HepG2 (cell line): Measurements from ENCODE around the gene NPTXR. TPM values are rescaled to one million over a fixed set of nuclear protein-coding genes. Genes with fewer than 3 reads are reported as not detected.
A peak's percentile ranks its signal among the peaks of the same experiment; 100 is the strongest.

Experiments used
- GFI1 ChIP-seq: sonication (generic); formaldehyde crosslinking; IDR thresholded peaks from 2 replicates; pipeline ENCODE4 v1.5.0; 2020; ENCODE audit warnings: missing genetic modification reagents, mild to moderate bottlenecking, borderline replicate concordance
- MLLT10 ChIP-seq: sonication (generic); formaldehyde crosslinking; IDR thresholded peaks from 2 replicates; pipeline ENCODE4 v1.4.0; 2020; ENCODE audit warnings: missing genetic modification reagents
- REPIN1 ChIP-seq: sonication (generic); formaldehyde crosslinking; IDR thresholded peaks from 2 replicates; pipeline ENCODE4 v1.8.0; 2022; ENCODE audit warnings: missing genetic modification reagents, low read depth, mild to moderate bottlenecking, borderline replicate concordance
- SMAD9 ChIP-seq: sonication (generic); formaldehyde crosslinking; IDR thresholded peaks from 2 replicates; pipeline ENCODE4 v1.5.1; 2020; ENCODE audit warnings: mild to moderate bottlenecking, missing genetic modification reagents
- ZBTB7B ChIP-seq: sonication (generic); formaldehyde crosslinking; IDR thresholded peaks from 2 replicates; pipeline ENCODE4 v1.4.0; 2020; ENCODE audit warnings: missing genetic modification reagents
- ZEB1 ChIP-seq: IDR thresholded peaks from 2 replicates; pipeline ENCODE4 v1.6.1; 2012; ENCODE audit warnings: mild to moderate bottlenecking, low read depth, inconsistent platforms; ENCODE audit not compliant: insufficient replicate concordance
- ZNF775 ChIP-seq: sonication (generic); formaldehyde crosslinking; IDR thresholded peaks from 2 replicates; pipeline ENCODE4 v1.4.0; 2020; ENCODE audit warnings: missing genetic modification reagents, mild to moderate bottlenecking, moderate library complexity, borderline replicate concordance
- ZZZ3 ChIP-seq: sonication (generic); formaldehyde crosslinking; IDR thresholded peaks from 2 replicates; pipeline ENCODE4 v1.4.0; 2020; ENCODE audit warnings: missing genetic modification reagents, mild to moderate bottlenecking, borderline replicate concordance
- polyA plus RNA-seq, 8 experiments: library from polyadenylated mRNA; depleted of rRNA in 3 of 8; stranded (reverse) in 7 of 8; unstranded in 1 of 8; fragments of >200 nt; fragmentation: Illumina TruSeq in 4 of 8; extraction: Trizol in 4 of 8; gene quantifications; 2 replicates each; pipeline versions ENCODE4 v1.2.1 to v1.2.3, GENCODE V29; 2011 to 2016; ENCODE audit warnings: low read depth in 4 of 8, missing spikeins in 1 of 8, mixed read lengths in 1 of 8; ENCODE audit not compliant: insufficient read depth in 1 of 8
- total RNA-seq, 5 experiments: library from RNA; depleted of rRNA; stranded (reverse); fragments of >200 nt; fragmentation: Illumina TruSeq; extraction: Trizol; gene quantifications; 2 replicates each; pipeline ENCODE4 v1.2.3, GENCODE V29; 2016; ENCODE audit warnings: low read depth in 1 of 5
- TF ChIP-seq, protein P1 (sequence below): sonication (generic); formaldehyde crosslinking; IDR thresholded peaks from 2 replicates; pipeline ENCODE4 v1.5.0; 2020; ENCODE audit warnings: mild to moderate bottlenecking, missing genetic modification reagents
- TF ChIP-seq, protein P2 (sequence below): IDR thresholded peaks from 2 replicates; pipeline ENCODE4 v1.4.0; 2020; ENCODE audit warnings: mild to moderate bottlenecking, missing genetic modification reagents
- TF ChIP-seq, protein P3 (sequence below): sonication (generic); formaldehyde crosslinking; conservative IDR thresholded peaks from 2 replicates; pipeline ENCODE4 v1.4.0; 2020; ENCODE audit warnings: missing genetic modification reagents

The NPTXR gene
- total and polyA plus RNA-seq, 2 of the 13 experiments (the other 11 are each of a cell fraction or from before 2014, with no cell fraction given), result 2.6 to 4.8 TPM

DNA sequence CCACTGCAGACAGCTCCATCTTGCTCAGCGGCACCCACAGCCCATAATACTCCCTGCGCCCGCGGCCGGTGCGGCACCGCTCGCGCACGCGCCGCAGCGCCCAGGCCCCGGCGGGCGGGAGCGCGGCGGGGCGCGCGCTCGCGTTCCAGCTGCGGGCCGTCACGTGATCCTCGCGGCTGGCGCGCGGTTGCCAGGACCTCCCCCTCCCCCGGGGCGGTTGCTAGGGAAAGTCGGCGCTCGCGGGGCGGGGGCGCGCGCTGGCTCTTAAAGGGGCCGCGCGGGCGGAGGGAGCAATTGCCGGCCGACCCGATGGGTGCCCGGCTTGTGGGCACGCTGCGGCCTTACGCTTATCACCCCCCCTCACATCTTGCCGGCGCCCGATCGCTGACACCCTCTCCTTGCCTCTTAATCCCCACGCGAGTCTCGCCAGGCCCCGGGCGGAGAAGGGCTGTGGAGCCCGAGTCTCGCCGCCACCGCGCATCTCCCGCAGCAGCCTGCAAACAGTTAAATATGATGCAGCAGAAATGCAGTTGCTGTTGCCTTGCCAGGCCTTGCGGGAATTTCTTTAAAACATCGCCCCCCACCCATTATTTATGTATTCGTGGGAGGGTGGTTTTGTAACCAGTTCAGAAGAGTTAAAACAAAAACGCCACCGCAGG is 28.5 kb upstream of the NPTXR start, which contains the start of gene CBX6 (continued):
- TF ChIP-seq ZBTB7B, result no peak
- TF ChIP-seq, protein P1, sequence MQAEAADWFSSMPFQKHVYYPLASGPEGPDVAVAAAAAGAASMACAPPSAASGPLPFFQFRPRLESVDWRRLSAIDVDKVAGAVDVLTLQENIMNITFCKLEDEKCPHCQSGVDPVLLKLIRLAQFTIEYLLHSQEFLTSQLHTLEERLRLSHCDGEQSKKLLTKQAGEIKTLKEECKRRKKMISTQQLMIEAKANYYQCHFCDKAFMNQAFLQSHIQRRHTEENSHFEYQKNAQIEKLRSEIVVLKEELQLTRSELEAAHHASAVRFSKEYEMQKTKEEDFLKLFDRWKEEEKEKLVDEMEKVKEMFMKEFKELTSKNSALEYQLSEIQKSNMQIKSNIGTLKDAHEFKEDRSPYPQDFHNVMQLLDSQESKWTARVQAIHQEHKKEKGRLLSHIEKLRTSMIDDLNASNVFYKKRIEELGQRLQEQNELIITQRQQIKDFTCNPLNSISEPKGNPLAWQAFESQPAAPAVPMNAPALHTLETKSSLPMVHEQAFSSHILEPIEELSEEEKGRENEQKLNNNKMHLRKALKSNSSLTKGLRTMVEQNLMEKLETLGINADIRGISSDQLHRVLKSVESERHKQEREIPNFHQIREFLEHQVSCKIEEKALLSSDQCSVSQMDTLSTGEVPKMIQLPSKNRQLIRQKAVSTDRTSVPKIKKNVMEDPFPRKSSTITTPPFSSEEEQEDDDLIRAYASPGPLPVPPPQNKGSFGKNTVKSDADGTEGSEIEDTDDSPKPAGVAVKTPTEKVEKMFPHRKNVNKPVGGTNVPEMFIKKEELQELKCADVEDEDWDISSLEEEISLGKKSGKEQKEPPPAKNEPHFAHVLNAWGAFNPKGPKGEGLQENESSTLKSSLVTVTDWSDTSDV, result no peak
- TF ChIP-seq, protein P2, sequence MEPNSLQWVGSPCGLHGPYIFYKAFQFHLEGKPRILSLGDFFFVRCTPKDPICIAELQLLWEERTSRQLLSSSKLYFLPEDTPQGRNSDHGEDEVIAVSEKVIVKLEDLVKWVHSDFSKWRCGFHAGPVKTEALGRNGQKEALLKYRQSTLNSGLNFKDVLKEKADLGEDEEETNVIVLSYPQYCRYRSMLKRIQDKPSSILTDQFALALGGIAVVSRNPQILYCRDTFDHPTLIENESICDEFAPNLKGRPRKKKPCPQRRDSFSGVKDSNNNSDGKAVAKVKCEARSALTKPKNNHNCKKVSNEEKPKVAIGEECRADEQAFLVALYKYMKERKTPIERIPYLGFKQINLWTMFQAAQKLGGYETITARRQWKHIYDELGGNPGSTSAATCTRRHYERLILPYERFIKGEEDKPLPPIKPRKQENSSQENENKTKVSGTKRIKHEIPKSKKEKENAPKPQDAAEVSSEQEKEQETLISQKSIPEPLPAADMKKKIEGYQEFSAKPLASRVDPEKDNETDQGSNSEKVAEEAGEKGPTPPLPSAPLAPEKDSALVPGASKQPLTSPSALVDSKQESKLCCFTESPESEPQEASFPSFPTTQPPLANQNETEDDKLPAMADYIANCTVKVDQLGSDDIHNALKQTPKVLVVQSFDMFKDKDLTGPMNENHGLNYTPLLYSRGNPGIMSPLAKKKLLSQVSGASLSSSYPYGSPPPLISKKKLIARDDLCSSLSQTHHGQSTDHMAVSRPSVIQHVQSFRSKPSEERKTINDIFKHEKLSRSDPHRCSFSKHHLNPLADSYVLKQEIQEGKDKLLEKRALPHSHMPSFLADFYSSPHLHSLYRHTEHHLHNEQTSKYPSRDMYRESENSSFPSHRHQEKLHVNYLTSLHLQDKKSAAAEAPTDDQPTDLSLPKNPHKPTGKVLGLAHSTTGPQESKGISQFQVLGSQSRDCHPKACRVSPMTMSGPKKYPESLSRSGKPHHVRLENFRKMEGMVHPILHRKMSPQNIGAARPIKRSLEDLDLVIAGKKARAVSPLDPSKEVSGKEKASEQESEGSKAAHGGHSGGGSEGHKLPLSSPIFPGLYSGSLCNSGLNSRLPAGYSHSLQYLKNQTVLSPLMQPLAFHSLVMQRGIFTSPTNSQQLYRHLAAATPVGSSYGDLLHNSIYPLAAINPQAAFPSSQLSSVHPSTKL (CRISPR knock-in tag), result peak; percentile 26
- no peak for TF ChIP-seq ZNF775 (CRISPR knock-in tag)
- TF ChIP-seq ZEB1, result no peak
- TF ChIP-seq SMAD9 (CRISPR knock-in tag), result no peak
- TF ChIP-seq GFI1 (CRISPR knock-in tag), result no peak
- TF ChIP-seq, protein P3, sequence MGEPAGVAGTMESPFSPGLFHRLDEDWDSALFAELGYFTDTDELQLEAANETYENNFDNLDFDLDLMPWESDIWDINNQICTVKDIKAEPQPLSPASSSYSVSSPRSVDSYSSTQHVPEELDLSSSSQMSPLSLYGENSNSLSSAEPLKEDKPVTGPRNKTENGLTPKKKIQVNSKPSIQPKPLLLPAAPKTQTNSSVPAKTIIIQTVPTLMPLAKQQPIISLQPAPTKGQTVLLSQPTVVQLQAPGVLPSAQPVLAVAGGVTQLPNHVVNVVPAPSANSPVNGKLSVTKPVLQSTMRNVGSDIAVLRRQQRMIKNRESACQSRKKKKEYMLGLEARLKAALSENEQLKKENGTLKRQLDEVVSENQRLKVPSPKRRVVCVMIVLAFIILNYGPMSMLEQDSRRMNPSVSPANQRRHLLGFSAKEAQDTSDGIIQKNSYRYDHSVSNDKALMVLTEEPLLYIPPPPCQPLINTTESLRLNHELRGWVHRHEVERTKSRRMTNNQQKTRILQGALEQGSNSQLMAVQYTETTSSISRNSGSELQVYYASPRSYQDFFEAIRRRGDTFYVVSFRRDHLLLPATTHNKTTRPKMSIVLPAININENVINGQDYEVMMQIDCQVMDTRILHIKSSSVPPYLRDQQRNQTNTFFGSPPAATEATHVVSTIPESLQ (CRISPR knock-in tag), result no peak
- 0 out of 2 replicates have a peak, but pooled peaks have one; percentile 41 for TF ChIP-seq ZZZ3 (CRISPR knock-in tag)
- TF ChIP-seq REPIN1 (CRISPR knock-in tag), result no peak
- no peak for TF ChIP-seq MLLT10
